Activated CD8-positive, alpha-beta memory T cell treated with anti-CD3 and anti-CD28 coated beads, Interleukin-2, amount 50 U/mL, for 48 hours (primary cell): Measurements from ENCODE around the gene ZNF516.

Source experiments
- DNase-seq: peaks from one replicate; pipeline ENCODE4 v3.0.0-alpha.2; 2020

Gene ZNF516

DNA sequence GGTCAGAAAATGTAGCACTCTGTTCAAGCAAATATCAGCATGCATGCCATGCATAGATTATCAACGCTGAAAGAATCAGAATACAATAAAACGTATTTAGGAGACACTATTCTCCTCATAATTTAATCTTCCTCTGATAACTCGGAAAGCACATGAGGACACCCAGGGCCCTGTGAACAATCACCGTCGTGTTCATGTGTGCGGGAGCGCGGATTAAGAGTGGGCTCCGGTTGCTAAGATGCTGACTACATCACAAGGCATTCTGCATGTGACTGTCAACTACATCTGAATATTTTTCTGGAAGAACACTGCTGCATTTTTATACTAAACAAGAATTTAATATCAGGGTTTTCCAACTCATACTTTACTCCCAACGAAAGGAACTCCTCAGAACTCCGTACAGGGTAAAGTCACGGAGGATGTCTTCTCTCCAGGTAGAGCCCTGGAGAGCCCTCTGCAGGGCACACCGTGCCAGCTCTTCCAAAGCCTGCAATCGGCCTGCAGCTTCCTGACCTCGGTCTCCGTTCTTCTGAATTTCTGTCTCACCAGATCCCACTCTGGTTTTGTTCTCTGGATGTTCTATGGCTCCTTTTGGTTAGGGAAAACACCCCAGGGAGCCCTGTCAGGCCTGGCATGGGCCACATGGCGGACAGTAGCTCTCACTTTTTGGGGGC is 59.6 kb downstream of the ZNF516 start:
- no peak for DNase-seq

DNA sequence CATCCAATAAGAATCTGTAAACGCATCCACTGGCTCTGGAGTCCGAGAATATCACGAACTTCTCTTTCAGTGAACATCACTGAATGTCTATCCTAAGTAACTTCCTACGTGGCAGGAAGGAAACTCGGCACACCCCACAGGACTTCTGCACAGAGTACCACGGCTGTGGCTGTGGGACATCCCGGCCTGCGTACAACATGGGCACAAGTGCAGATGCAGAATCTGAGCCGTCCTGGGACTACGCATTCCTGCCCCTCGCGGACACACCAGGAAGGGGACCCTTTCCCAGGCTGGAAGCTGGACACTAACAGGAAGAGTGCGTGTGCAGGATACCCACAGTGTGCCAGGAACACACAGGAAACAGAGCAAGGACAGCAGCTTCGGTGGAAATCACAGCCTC is 60.6 kb downstream of the ZNF516 start:
- DNase-seq = no peak

DNA sequence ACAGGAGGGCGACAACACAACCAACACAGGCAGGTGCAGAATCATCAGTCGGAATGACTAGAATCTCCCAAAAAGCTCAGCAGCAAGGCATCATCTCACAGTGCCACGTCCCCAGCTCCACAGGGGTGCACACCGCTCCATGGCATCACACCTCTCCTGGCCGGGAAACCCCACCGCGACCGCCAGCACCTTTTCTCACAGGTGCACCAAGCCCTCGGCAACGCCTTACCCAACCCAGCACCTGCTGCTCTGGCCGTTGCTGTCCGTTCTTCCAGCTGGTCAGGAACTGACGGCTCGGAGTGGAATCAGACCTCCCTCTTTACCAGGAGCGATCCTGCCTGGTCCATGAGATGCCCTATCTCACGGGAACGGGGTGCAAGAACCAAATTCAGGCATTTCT is 61.3 kb downstream of the ZNF516 start:
- DNase-seq = no peak

DNA sequence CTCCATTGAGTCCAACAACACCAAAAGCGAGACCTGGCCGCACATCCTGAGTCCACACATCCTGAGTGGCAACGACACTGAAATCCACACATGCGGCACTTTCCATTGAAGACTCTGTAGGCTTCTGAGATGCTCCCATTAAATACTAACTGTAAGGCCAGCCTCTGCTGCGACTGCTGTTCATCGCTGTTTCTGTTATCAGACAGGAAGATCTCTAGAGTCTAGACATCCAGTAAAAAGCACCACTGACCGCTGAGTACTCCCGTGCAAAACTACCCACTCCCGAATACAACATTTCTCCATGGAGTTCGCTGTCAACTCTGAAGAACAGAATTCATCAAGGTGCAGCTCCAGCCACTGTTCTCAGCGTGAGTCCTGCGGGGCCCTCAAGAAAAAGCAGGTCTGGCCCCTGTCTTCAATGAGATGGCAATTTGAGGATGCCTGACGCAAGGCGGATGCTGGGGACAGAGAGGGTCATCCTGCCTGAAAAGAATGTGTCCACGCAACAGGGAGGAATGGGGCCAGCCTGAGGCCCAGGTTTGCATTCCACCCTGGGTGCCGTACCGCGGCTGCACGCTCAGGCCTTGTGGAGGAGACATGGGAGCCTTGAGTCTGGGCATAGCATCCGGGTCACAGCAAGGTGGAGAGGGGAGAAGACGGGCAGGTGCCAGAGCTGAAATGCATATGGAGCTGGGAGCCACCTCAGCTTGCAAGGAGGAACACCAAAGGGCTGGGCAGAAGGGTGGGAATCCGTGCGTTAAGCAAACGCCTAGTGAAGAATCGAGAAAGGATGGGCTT is 61.9 kb downstream of the ZNF516 start:
- no peak for DNase-seq

DNA sequence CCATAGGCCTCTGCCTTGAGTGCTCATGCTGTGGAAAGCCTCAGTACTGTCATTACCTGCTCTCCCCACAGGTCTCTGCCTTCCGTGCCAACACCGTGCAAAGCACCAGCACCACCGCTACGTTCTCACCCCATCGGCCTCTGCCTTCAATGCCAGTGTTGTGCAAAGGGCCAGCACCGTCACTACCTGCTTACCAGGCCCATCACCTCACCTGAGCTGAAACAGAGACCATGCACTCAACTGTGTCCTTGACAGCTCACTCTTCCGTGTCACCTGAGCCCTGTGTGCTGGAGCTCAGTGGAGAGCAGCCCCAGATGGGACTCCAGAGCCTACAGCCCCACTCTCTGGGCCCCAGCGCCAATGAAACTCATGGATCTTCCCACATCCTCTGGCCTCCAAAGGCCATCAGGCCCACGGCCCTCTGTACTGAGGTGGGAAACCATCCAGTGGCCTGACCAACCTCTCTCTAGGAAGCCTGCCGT is 62.7 kb downstream of the ZNF516 start:
- DNase-seq = no peak

DNA sequence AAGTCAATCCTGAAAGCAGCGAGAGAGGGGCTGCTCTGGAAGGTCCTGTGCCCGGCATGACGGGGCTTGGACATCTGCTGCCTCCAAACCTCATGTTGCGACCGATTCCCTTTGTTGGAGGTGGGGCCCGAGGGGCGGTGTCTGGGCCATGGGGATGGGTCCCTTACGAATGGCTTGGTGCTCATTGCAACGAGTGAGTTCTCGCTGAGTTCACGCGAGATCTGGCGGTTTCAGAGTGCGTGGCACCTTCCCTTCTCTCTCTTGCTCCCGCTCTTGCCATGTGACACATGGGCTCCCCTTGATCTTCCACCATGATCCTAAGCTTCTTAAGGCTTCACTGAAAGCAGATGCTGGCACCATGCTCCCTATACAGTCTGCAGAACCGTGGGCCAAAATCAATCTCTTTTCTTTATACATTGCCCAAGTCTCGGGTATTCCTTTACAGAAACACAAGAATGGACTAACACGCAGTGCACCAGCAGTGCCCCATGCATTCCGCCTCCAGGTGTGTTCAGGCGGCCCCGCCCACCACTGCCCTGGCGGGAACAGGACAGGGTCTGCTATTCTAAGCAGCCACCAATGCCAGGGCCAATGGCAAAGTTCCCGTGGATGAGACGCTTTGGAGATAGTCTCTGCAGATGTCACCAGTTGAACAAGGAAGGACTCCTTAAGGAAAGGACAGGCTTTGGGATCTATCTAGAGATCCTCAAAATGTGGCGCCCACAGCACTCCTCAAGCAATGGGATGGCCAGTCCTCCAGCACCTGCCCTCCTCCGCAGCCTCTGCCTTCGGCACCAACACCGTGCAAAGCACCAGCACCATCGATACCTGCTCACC is 63.4 kb downstream of the ZNF516 start:
- no peak for DNase-seq

DNA sequence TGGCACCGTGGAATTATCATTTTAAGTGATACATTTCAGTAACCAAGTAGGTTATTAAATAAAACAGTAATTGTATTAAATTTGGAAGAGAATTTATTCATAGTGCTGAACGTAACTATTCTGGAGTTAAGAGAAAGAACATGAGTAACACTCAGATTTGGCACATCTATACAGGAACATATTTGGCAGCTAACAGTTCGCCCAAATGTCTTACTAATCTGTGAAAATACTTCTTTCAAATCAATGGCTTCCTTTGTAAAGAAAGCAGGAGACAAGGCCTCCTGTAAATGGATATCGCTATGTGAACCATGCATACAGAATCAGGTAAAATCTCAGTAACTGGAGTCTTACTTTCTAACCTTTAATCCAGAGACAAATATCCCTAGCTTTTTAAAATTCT is 64.4 kb downstream of the ZNF516 start:
- DNase-seq = no peak

DNA sequence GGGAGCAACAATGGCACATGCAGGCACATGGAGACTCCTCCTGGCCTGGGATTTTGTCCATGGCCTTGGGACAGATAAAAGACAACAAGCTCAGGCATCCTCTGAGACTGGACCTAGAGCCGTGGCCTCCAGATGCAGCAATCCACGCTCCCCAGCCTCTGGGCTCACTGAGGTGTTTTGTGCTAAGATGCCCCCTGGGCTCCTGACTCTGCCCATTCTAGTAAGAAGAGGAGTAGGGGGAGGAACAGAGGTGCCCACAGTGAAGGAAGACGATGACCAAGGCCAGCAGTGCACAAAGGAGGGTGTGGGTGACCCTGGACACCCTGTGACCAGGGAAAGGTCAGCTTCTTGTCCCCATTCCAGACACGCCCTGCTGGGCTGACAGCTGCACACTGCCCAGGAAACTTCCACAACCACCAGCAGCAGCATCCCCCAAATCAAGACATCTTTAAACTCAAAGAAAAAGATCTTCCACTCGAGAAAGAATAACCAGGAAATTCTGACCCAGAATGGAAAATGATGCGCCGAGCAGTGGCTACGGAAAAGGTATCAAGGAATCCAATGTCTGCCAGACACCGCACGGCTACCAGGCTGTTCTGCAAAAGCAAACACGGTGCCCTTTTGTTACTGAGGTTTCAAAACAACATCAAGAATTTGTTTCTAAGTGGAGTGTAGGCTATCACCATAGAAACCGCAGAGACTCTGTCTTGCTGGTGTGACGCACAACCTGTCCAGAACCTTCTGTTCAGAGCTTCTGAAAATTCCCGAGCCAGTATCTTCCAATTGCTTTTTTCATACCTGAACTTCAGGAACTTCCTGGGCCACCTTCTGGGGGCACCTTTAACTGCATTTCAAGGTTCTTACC is 65.5 kb downstream of the ZNF516 start:
- DNase-seq = no peak

DNA sequence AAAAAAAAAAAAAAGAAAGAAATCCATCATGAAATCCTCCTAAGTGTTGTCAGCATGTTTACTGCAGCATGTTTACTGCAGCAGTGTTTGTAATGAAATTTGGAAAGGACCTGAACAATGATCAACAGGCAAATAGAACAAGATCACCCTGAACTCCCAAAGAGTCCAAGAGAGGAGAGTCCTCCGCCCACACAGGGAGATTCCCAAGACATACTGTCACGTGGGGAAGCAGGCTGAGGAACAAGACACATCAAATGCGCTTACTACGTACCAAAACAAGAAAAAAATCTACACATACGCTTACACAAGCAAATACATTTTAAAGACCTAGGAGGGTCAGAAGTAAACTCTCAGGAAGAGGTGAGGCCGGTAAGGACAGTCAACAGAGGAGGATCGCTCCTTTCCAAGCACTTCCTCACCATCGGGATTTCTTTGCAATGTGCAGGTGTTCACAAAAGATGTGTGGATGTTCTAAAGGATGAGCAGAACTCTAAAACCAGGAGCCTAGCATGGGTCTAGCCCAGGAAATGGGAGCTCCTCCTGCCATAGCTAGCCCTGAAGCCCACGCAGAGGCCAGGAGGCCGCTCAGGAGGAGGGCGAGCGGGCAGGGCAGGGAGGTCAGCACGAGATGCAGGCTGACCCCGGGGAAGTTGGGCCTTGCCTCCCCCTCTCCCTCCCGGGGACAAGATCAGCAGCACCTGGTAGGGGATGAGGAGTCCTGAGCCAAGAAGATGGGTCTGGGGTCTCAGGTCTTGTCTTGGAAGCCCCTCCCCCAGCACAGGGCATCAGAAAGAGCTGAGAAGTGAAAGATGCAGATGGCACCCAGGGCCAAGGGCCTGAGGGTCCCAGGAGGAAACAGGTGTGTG is 66.4 kb downstream of the ZNF516 start:
- no peak for DNase-seq

DNA sequence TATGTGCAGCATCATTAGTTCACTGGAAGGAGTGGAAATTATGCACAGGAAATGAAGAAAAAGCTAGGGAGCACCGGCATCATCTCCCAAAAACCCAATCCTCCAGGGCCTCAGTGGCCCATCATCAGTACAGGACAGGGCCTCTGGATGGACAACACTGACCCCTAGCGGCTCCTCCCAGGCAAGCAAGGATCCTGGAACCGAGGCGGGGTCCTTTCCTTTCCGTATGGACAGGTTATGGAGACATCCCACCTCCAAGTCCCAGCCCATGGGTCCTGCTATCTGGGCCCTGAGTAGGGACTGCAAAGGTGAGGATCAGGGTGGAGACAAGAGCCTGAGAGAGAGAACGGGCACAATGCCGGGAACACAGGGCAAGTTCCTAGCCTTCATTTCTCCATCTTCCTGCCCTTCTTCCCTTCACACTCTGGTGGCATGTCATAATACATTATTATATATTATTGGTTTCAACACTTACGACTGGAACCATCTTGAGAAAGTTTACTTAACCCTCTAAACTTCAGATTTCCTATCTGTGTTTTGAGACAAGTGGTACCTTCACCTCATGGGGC is 68.2 kb downstream of the ZNF516 start:
- no peak for DNase-seq

DNA sequence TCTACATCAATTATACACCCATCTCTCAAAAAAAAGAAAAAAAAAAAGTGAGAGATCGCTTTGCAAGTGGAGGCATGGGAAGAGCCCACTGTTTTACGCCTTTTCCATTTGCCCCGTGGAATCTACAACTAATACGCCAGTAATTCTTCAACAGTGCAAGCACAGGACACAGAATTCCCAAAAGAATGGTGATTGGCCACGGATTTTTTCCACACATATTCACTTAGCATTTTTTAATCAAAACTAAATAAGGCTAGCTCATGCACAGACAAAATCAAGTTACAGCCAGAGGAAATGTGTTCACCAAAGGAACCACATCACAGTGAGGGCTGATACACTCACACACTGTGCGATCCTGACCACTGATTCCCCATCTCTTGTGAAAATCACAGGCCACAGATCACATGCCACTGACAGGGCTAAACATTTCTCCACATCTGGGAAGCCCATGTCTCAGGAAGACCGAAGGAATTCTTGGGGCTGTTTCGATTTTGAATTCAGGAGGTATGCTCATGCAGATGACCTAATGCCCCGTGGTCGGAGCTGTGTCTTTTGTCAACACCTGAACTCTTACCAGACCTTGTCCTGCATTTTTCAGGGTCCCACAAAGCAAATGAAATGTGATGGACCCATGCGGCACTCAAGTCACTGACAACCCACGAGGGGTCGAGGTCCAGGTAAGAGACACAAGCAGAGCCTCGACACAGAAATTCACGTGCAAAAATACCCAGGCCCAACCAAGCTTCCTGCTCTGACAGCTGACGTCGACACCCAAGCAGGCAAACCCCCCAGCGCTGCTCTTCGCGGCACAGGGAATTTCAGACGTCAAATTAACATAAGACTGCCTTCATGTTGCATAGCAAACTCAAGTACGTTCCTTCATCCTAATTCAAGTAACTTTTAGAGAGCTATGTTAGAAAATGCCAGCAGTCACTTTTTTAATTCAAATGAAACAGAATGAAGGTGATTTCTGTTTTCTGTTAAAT is 69.6 kb downstream of the ZNF516 start:
- no peak for DNase-seq

DNA sequence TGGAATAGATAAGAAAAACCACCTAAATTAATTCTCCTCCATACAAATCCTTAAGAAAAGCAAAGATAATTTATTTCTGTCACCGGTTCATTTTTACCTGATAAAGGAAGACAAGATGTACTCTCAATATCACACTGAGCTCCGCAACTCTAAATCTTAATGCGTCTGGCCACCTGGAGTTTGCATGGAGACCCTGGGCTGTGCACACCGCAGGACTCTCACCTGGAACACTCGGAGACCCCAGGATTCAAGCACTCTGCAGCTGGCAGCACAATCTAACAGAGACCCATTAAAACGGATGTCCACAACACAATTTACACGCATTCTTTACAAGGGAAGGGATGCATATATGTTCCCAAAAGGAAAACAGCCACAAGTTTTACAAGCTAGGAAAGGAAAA is 72.2 kb downstream of the ZNF516 start:
- no peak for DNase-seq

DNA sequence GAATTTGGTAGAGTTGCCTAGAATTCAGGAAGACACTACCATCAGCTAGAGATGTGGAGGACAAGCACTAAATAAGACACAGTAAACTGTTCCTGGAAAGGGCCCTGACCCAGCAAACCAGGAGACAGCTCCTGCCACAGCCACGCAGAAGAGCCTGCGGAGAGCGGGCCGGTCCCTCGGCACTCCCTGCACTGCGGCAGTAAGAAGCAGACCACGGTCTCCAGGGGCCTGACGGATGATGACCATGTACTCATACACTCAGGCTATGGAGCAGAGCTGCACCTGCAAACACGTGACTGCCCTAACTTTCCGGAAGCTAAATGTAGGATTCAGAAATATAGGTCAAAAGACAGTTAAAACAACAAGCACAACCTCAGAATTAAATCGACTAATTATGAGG is 72.9 kb downstream of the ZNF516 start:
- no peak for DNase-seq

DNA sequence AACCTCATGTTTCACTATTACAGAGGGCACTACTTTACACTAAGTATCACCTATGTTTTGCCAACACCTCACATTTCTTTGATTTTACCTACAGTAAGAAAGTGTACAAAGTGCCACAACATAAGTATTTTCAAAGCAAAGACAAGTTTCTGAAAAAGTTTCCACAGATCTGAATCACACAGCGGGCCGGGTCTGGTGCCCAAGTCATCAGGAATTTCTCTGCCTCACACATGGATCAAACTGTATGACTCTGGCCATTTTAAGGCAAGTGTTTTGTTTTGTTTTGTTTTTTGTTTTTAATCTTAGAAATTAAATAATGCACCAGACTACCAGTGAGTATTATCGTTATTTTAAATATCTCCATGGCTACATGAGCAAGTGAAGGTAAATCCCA is 73.4 kb downstream of the ZNF516 start:
- DNase-seq = no peak

DNA sequence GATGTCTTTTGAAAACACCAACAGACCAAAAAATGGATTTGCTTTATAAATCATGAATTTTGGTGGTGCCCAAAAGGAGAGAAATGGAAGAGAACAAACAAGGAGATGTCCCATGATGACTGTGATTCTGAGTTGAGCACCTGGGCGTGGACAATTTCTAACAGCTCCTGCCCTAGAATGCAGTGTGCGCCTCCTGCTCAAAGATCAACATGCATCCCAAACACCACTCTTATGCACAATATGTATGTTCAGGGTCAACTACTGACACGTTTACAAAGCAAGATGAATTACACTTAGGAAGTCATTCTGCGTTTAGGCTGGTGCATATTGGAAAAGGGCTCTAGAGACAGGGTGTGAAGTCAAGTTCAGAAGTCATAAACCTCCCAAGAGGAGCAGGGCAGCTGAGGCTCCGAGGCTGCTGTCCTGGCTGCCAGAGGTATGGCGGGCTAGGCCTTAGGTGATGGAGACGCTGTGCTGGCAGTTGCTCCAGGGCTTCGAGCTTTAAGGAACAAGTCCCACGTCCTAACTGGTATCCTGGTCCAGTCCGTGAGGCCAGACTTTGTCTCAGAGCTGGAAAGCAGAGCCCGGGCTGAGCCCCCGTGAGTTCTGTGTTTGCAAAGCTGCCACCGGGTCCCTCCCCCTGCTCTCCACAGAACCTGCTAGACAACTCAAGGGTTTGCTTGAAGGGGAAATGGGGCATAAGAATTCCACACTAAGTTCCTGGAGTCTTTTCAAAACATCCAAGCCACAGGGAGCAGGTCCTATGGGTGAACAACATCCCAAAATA is 74.0 kb downstream of the ZNF516 start:
- peak; percentile 47 for DNase-seq

DNA sequence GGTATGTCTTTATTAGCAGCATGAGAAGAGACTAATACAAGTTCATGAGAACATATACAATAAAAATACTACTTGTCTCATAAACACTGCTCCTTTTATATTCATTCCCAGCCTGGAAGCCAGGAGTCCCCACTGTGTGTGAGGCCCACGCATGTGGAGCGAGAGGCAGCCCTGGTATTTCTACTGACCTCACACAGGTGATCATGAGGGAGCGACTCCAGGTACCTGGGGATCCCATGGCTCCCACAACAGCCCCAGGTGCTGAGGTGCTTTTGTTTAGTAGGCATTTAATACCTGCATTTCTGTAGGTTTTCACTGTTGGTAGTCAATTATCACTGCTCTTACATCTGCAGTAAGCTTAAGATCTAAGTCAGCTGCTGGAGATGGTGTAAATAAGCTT is 75.2 kb downstream of the ZNF516 start:
- no peak for DNase-seq

DNA sequence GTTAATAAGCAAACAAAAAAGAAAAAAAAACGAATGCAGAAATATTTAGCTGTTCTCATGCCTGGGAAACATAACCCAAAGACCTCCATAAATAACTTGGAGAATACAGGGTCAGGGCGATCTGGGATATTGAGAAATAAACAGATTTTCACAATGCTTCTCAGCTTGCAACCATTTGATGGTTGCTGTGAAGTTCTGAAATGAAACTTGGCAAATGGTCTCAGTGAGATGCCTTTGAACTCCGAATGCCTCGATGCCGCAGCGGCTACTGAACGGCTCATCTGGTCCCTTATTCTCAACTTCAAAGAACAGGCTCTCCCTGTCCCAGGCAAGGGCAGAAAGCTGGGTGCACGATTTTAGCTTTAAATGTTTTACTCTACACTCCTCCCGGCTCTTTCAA is 78.1 kb downstream of the ZNF516 start:
- no peak for DNase-seq

DNA sequence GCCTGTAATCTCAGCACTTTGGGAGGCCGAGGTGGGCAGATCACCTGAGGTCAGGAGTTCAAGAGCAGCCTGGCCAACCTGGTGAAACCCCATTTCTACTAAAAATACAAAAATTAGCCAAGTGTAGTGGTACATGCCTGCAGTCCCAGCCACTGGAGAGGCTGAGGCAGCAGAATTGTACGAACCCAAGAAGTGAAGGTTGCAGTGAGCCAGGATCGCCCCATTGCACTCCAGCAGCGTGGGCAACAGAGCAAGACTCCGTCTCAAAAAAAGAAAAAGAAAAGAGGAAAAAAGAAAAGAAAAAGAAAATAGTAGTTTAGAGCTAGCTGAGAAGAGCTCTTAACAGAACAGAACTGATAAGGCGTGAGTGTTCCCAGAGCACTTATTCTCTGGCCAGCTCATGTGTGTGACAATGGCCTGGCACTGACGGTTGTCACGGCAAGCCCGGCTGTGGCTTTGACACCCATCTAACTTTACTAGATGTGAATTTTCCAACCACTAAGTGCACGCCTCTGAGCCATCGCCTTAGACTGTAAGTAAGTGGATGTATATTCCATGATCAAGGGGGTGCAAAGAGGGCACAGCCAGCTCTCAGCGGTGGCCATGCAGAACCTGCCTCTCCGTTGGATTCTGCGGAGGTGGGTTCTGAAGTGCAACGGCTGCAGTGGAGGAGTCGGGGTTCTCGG is 80.0 kb downstream of the ZNF516 start:
- DNase-seq = peak; percentile 38
